SHP77 (cell line): ENCODE data around the gene MNX1.

Experiments used
- DNase-seq, 2 experiments: peaks; one replicate each; lab custom pipeline; 2025; lab: John Stamatoyannopoulos, UW

The MNX1 gene

GRCh38 chr7:157032644-157033482 is 22.4 kb upstream of the MNX1 start:
- DNase-seq: no peak

GRCh38 chr7:157032128-157032527 is 21.7 kb upstream of the MNX1 start:
- DNase-seq: no peak

GRCh38 chr7:157028199-157028903 is 17.9 kb upstream of the MNX1 start:
- DNase-seq: peak in 1 of 2 experiments; percentile 32

- peak; percentile 33 to 53 for DNase-seq
Observed at GRCh38 chr7:157027568-157028198, 17.2 kb upstream of the MNX1 start.

GRCh38 chr7:157024716-157025115 is 14.3 kb upstream of the MNX1 start:
- no peak for DNase-seq

GRCh38 chr7:157023589-157023905 is 13.1 kb upstream of the MNX1 start:
- DNase-seq: no peak

- DNase-seq: peak in 1 of 2 experiments; percentile 30
Observed at GRCh38 chr7:157022681-157023588, 12.5 kb upstream of the MNX1 start.

GRCh38 chr7:157021871-157022680 is 11.6 kb upstream of the MNX1 start:
- no peak for DNase-seq

GRCh38 chr7:157021071-157021870 is 10.8 kb upstream of the MNX1 start:
- no peak for DNase-seq

- no peak for DNase-seq
Observed at GRCh38 chr7:157020514-157021070, 10.1 kb upstream of the MNX1 start.

GRCh38 chr7:157019718-157020451 is 9.4 kb upstream of the MNX1 start:
- DNase-seq: no peak

GRCh38 chr7:157018997-157019608 is 8.6 kb upstream of the MNX1 start:
- no peak for DNase-seq

GRCh38 chr7:157018328-157018996 is 8.0 kb upstream of the MNX1 start:
- no peak for DNase-seq

GRCh38 chr7:157017603-157018327 is 7.3 kb upstream of the MNX1 start:
- DNase-seq: no peak

GRCh38 chr7:157017149-157017548 is 6.7 kb upstream of the MNX1 start:
- no peak for DNase-seq

GRCh38 chr7:157016352-157017041 is 6.0 kb upstream of the MNX1 start:
- no peak for DNase-seq

GRCh38 chr7:157016024-157016351 is 5.5 kb upstream of the MNX1 start:
- DNase-seq: no peak
